Sigmoid colon (tissue), 7 donors: Measurements from ENCODE around the gene FOXL3. TPM values are rescaled to one million over a fixed set of nuclear protein-coding genes. Genes with fewer than 3 reads are reported as not detected.

Experiments
- DNase-seq: peaks from one replicate; pipeline ENCODE4 v3.0.0-alpha.2; 2019
- H3K27ac ChIP-seq, 4 donors: fragments of 200-600 bp; sonication (generic); one replicate each; pipeline ENCODE4 v1.5.1; 2016 to 2019; ENCODE audit warnings: mild to moderate bottlenecking in 1 of 4
- H3K27me3 ChIP-seq, 3 donors: fragments of 200-600 bp; sonication (generic); one replicate each; pipeline ENCODE4 v1.5.1; 2019; ENCODE audit warnings: mild to moderate bottlenecking in 1 of 3
- H3K36me3 ChIP-seq, 4 donors: fragments of 200-600 bp; sonication (generic); one replicate each; pipeline ENCODE4 v1.5.1; 2016 to 2019
- H3K4me1 ChIP-seq, 4 donors: fragments of 200-600 bp; sonication (generic); one replicate each; pipeline ENCODE4 v1.5.1; 2017 to 2019
- H3K4me3 ChIP-seq, 4 donors: fragments of 200-600 bp; sonication (generic); one replicate each; pipeline ENCODE4 v1.5.1; 2017 to 2019; ENCODE audit warnings: mild to moderate bottlenecking in 2 of 4, moderate library complexity in 1 of 4
- H3K9me3 ChIP-seq, 4 donors: fragments of 200-600 bp in 3 of 4; sonication (generic) in 3 of 4; one replicate each; pipeline versions ENCODE4 v1.5.1 to v1.6.1; 2013 to 2019
- EP300 ChIP-seq, 4 donors: sonication (generic); formaldehyde crosslinking; IDR thresholded peaks; one replicate each; pipeline ENCODE4 v1.6.1; 2017; ENCODE audit warnings: antibody characterized with exemption in 4 of 4
- POLR2A ChIP-seq, 2 donors: fragments of 450-650 bp; IDR thresholded peaks; one replicate each; pipeline ENCODE4 v1.6.1; 2016; ENCODE audit warnings: antibody characterized with exemption in 2 of 2, mild to moderate bottlenecking in 2 of 2, moderate library complexity in 2 of 2
- POLR2AphosphoS5 ChIP-seq, 4 donors: sonication (generic); formaldehyde crosslinking; IDR thresholded peaks; one replicate each; pipeline ENCODE4 v1.6.1; 2017; ENCODE audit warnings: antibody characterized with exemption in 4 of 4
- WGBS, 2 donors: extraction: QIAGEN DNeasy Blood & Tissue Kit; methylation state at CpG; one replicate each; pipeline ENCODE4 v1.1.7; 2013; 5-methylcytosine and 5-hydroxymethylcytosine counted together
- intact Hi-C: fragments of 100-400 bp; cut with DNase I; formaldehyde crosslinking; loops from one replicate; pipeline ENCODE4 v1.15.1; 2023
- polyA plus RNA-seq, 3 donors: library from polyadenylated mRNA; stranded (reverse); fragments of 200-250 nt; gene quantifications; one replicate each; pipeline ENCODE4 v1.2.3, GENCODE V29; 2013
- total RNA-seq, 4 donors: library from RNA; depleted of rRNA; stranded (reverse); fragments of >200 nt; gene quantifications; one replicate each; pipeline ENCODE4 v1.1.0, GENCODE V29; 2016
- TF ChIP-seq, protein P1 (sequence below), 4 experiments: fragments of 450-650 bp in 3 of 4; fragments of 200-600 bp in 1 of 4; IDR thresholded peaks; one replicate each; pipeline ENCODE4 v1.5.1; 2016 to 2019; ENCODE audit warnings: antibody characterized with exemption in 4 of 4, mild to moderate bottlenecking in 3 of 4, moderate library complexity in 2 of 4
- donor health status: healthy with polysubstance abuse.
- donor health status: Bipolar disorder and iron deficiency.
- donor health status: healthy.

The FOXL3 gene
- total and polyA plus RNA-seq, 7 donors = not detected

DNA sequence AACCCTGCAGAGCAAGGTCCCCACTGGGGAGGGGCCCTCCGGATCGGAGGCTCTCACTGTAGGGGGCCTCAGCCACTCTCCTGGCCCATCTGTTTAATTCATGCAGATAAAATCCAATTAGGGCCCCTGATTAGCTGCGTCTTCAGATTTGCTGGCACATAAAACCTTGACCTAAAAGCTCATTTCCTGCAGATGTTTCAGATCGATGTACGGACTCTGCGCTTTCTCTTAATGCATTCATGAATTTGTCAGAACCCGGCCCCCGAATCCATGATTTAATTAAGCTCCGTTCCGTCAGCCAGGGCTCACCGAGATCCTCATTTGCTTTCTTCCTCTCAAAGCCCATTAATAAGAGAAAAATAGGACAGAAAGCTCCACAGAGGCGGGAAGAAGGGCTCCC lies 40.0 kb upstream of the FOXL3 start:
- no peaks in the 10 kb centered on the region for H3K27me3 ChIP-seq
- intact Hi-C loops = no loop called here
- H3K27ac ChIP-seq = no peak overlapping the region
- no peaks in the 10 kb centered on the region for H3K4me1 ChIP-seq
- no peaks in the 10 kb centered on the region for H3K9me3 ChIP-seq
- no peak for DNase-seq
- no peak overlapping the region for H3K4me3 ChIP-seq
- peaks cover 0 to 99% (median 57%) of the 10 kb centered on the region in 4 donors for H3K36me3 ChIP-seq
- WGBS, 2 donors = 91 to 92% methylated on average over 12 of the region's 12 CpGs
- no peak for TF ChIP-seq POLR2A (IDR thresholded peaks at IDR 0.05)
- TF ChIP-seq, protein P1, sequence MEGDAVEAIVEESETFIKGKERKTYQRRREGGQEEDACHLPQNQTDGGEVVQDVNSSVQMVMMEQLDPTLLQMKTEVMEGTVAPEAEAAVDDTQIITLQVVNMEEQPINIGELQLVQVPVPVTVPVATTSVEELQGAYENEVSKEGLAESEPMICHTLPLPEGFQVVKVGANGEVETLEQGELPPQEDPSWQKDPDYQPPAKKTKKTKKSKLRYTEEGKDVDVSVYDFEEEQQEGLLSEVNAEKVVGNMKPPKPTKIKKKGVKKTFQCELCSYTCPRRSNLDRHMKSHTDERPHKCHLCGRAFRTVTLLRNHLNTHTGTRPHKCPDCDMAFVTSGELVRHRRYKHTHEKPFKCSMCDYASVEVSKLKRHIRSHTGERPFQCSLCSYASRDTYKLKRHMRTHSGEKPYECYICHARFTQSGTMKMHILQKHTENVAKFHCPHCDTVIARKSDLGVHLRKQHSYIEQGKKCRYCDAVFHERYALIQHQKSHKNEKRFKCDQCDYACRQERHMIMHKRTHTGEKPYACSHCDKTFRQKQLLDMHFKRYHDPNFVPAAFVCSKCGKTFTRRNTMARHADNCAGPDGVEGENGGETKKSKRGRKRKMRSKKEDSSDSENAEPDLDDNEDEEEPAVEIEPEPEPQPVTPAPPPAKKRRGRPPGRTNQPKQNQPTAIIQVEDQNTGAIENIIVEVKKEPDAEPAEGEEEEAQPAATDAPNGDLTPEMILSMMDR (IDR thresholded peaks at IDR 0.05) = no peak
- TF ChIP-seq POLR2AphosphoS5 (IDR thresholded peaks at IDR 0.05) = no peak
- TF ChIP-seq EP300 (IDR thresholded peaks at IDR 0.05) = no peak

DNA sequence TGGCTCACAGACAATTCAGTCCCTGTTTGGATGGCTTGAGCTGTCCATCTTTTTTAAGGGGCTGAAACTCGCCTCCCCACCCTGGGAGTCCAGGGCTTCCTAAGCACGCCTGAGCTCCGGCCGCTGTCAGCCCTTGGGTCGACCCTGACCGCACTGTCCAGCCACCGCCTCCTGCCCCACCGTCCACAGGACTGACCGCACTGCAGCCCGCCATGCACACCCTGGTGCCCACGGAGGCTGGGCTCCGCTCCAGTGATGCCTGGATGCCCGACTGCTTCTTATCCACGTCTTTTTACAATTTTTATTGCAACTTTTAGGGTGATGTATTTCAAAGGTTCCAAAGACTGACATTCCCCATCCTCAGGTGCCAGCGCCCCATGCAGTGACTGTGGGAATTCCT lies 39.4 kb upstream of the FOXL3 start:
- Histone ChIP-seq H3K4me3 (no peak overlapping the region), H3K9me3 (no peaks in the 10 kb centered on the region), H3K4me1 (no peaks in the 10 kb centered on the region), H3K27me3 (no peaks in the 10 kb centered on the region), H3K27ac (no peak overlapping the region), H3K36me3 (peaks cover under 1 to 99% (median 59%) of the 10 kb centered on the region in 4 donors)
- 90 to 92% methylated on average over 15 of the region's 15 CpGs for WGBS, 2 donors
- intact Hi-C loops = no loop called here
- no peak for DNase-seq
- TF ChIP-seq POLR2A (IDR thresholded peaks at IDR 0.05) = no peak
- TF ChIP-seq, protein P1 (IDR thresholded peaks at IDR 0.05) = no peak

DNA sequence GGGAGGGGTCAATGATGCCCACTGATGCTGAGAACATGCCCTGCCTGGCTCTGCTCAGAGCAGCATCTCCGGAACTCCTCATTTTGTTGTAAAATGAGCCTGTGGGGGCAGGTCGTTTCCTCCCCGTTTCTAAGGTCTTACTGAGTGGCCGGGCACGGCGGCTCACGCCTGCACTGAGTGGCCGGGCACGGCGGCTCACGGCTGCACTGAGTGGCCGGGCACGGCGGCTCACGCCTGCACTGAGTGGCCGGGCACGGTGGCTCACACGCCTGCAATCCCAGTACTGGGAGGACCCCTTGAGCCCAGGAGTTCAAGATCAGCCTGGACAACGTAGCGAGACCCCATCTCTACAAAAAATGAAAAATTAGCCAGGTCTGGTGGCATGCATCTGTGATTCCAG lies 39.0 kb upstream of the FOXL3 start:
- no peaks in the 10 kb centered on the region for H3K4me1 ChIP-seq
- no peak overlapping the region for H3K27ac ChIP-seq
- no peaks in the 10 kb centered on the region for H3K9me3 ChIP-seq
- TF ChIP-seq EP300 (IDR thresholded peaks at IDR 0.05) (no peak), POLR2AphosphoS5 (IDR thresholded peaks at IDR 0.05) (no peak), POLR2A (IDR thresholded peaks at IDR 0.05) (no peak)
- TF ChIP-seq, protein P1 (IDR thresholded peaks at IDR 0.05) = no peak
- 96 to 97% methylated on average over 20 of the region's 20 CpGs for WGBS, 2 donors
- H3K4me3 ChIP-seq = no peak overlapping the region
- H3K36me3 ChIP-seq = peaks cover 5 to 99% (median 59%) of the 10 kb centered on the region in 4 donors
- DNase-seq = no peak
- no peaks in the 10 kb centered on the region for H3K27me3 ChIP-seq
- intact Hi-C loops = no loop called here

DNA sequence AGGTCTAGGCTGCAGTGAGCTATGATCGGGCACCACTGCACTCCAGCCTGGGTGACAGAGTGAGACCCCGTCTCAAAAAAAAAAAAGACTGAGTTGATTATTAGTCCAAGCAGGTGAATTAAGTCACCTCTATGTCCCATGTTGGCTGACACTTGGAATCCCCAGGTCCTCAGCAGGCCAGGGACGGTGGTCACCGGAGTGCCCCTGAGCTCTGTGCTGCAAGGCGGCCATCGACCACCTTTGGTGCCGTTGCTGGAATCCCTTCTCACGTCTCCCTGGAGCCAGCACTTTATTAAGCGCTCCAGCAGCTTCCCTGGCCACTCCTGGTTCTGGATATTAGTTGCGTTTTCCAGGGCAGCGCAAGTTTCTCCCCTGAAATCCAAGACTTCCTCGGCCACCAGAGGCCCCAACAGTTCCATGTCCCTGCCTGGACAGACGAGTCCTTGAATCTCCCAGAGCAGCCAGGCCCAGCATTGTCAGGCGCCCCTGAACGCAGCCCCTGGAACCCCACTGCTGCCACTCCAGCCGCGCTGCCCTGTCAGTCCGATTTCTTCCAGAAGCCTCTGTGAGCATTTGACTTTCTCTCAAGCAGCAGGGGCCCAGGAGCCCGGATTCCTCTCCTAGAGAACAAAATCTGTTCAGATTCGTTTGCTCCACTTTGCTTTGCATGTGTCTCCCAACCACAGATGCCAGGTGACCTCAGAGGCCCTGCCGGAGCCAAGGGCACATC lies 38.4 kb upstream of the FOXL3 start:
- no peaks in the 10 kb centered on the region for H3K4me1 ChIP-seq
- DNase-seq = no peak
- TF ChIP-seq EP300 (IDR thresholded peaks at IDR 0.05) (no peak), POLR2AphosphoS5 (IDR thresholded peaks at IDR 0.05) (no peak), POLR2A (IDR thresholded peaks at IDR 0.05) (no peak)
- TF ChIP-seq, protein P1 (IDR thresholded peaks at IDR 0.05) = no peak
- H3K27me3 ChIP-seq = no peaks in the 10 kb centered on the region
- H3K36me3 ChIP-seq = peaks cover 10 to 100% (median 60%) of the 10 kb centered on the region in 4 donors
- intact Hi-C loops = no loop called here
- no peaks in the 10 kb centered on the region for H3K9me3 ChIP-seq
- WGBS, 2 donors = 90 to 91% methylated on average over 21 of the region's 21 CpGs
- no peak overlapping the region for H3K4me3 ChIP-seq
- H3K27ac ChIP-seq = no peak overlapping the region
